Measurements from ENCODE around the gene ZNF675.
"Not testable (repeated sequence)": the region's sequence is repeated elsewhere in the genome, so short reads cannot be mapped to it uniquely, and the experiment has no call there.

The ZNF675 gene

DNA sequence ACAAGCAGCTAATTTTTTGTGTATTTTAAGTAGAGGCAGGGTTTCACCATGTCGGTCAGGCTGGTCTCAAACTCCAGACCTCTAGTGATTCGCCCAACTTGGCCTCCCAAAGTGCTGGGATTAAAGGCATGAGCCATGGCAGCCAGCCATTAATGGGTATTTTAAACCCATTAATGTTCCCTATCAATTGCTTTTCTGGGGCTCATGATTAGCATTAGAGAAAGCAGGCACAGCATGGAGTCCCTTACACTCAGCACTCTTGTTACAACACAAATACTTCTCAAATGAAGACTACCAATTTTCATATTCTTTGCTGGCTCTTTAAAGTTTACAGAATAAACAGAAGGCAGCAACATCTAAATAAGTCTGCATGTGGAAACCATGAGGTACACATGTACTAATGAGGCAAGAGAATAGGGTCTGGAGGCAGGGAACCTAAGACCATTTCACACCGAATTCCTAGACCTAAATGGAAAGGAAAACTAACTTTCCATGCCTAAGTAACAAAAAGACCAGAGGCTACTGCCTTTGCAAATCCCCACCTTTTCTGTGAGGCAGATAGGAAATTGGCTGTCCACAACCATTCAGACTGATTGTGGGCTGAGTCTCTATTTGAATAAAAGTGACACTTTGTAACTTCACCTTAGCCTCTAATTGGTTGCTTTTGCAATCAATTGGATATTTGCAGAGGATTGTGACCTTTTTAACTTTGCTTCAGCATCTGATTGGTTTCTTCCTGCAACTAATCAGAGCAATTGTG lies 21.2 kb downstream of the ZNF675 start:
- in situ Hi-C loops (cut with HindIII; ENCODE audit: low pct_ligation_motif_present, low sequenced_read_pairs), result no loop called here
- no peak for TF ChIP-seq CTCF (IDR thresholded peaks at IDR 0.05; ENCODE audit: low read depth, low read length, missing control alignments)
- H3K36me3 ChIP-seq (replicated peaks), result peaks cover 14% of the 10 kb centered on the region

GRCh38 chr19:23649817-23650216 lies 37.2 kb downstream of the ZNF675 start:
- H3K36me3 ChIP-seq (replicated peaks), result peaks cover 16% of the 10 kb centered on the region
- H3K27me3 ChIP-seq (replicated peaks); H3K27ac ChIP-seq; in situ Hi-C loops (cut with HindIII; ENCODE audit: low pct_ligation_motif_present, low sequenced_read_pairs); DNase-seq; H3K4me3 ChIP-seq (ENCODE audit: low read depth, low read length): not testable (repeated sequence)

More for the DNA sequence above, 21.2 kb downstream of the ZNF675 start:
- no peaks in the 10 kb centered on the region for H3K27me3 ChIP-seq (replicated peaks)
- DNase-seq, result no peak
- no peak overlapping the region for H3K4me3 ChIP-seq (ENCODE audit: low read depth, low read length)
- H3K27ac ChIP-seq, result no peak overlapping the region

All from brain microvascular endothelial cell (primary cell).